DOHH2 (cell line): ENCODE data around the gene PDE8A.
A peak's percentile ranks its signal among the peaks of the same experiment; 100 is the strongest.

Source experiments
- H3F3A ChIP-seq: fragments of 200-600 bp; sonication (generic), shearing (Covaris generic); 2 replicates; pipeline ENCODE4 v1.6.0; 2016; ENCODE audit warnings: antibody characterized with exemption, mild to moderate bottlenecking; ENCODE audit not compliant: control insufficient read depth, insufficient read depth
- H3K27ac ChIP-seq: fragments of 200-600 bp; sonication (generic); 2 replicates; pipeline ENCODE4 v1.5.1; 2014; ENCODE audit warnings: low read depth, mild to moderate bottlenecking, low read length, moderate library complexity
- H3K27me3 ChIP-seq: fragments of 200-600 bp; sonication (generic); 2 replicates; pipeline ENCODE4 v1.6.1; 2014; ENCODE audit warnings: mild to moderate bottlenecking, low read length, mixed read lengths; ENCODE audit not compliant: control insufficient read depth
- H3K36me3 ChIP-seq: fragments of 200-600 bp; sonication (generic); 2 replicates; pipeline ENCODE4 v1.6.1; 2014; ENCODE audit warnings: mild to moderate bottlenecking, low read length, moderate library complexity, mixed read lengths; ENCODE audit not compliant: control insufficient read depth
- H3K4me1 ChIP-seq: fragments of 200-600 bp; sonication (generic); 2 replicates; pipeline ENCODE4 v1.6.1; 2014; ENCODE audit warnings: mild to moderate bottlenecking, low read length, mixed read lengths; ENCODE audit not compliant: control insufficient read depth
- H3K4me2 ChIP-seq: fragments of 200-600 bp; sonication (generic); 2 replicates; pipeline ENCODE4 v1.6.0; 2014; ENCODE audit warnings: mild to moderate bottlenecking, low read length, moderate library complexity
- H3K4me3 ChIP-seq: fragments of 200-600 bp; sonication (generic); 2 replicates; pipeline ENCODE4 v1.5.1; 2014; ENCODE audit warnings: mild to moderate bottlenecking, low read length, mixed read lengths
- H3K79me2 ChIP-seq: fragments of 200-600 bp; sonication (generic); 2 replicates; pipeline ENCODE4 v1.6.1; 2014; ENCODE audit warnings: mild to moderate bottlenecking, low read length, mixed read lengths; ENCODE audit not compliant: control insufficient read depth
- H3K9me2 ChIP-seq: fragments of 200-600 bp; sonication (generic); replicated peaks from 2 replicates; pipeline ENCODE4 v1.6.1; 2014; ENCODE audit warnings: mild to moderate bottlenecking, low read length, mixed read lengths; ENCODE audit not compliant: control insufficient read depth
- H3K9me3 ChIP-seq: fragments of 200-600 bp; sonication (generic); 2 replicates; pipeline ENCODE4 v1.6.1; 2014; ENCODE audit warnings: antibody characterized with exemption, low read length, mixed read lengths; ENCODE audit not compliant: control insufficient read depth, insufficient read depth
- H4K20me1 ChIP-seq: fragments of 200-600 bp; sonication (generic); 2 replicates; pipeline ENCODE4 v1.6.0; 2014; ENCODE audit warnings: low read depth, mild to moderate bottlenecking, antibody characterized with exemption, low read length, moderate library complexity; ENCODE audit not compliant: control insufficient read depth, insufficient read depth
- EZH2phosphoT487 ChIP-seq: fragments of 200-600 bp; sonication (generic); IDR thresholded peaks from 2 replicates; pipeline ENCODE4 v1.6.1; 2017; ENCODE audit warnings: borderline replicate concordance, mild to moderate bottlenecking, antibody characterized with exemption, low read length, moderate library complexity, mixed read lengths
- TF ChIP-seq, protein P1 (sequence below): fragments of 200-600 bp; sonication (generic); IDR thresholded peaks from one replicate; pipeline ENCODE4 v1.5.1; 2014; ENCODE audit warnings: antibody characterized with exemption, mild to moderate bottlenecking, low read depth, low read length; ENCODE audit not compliant: poor library complexity, severe bottlenecking

Gene PDE8A

DNA sequence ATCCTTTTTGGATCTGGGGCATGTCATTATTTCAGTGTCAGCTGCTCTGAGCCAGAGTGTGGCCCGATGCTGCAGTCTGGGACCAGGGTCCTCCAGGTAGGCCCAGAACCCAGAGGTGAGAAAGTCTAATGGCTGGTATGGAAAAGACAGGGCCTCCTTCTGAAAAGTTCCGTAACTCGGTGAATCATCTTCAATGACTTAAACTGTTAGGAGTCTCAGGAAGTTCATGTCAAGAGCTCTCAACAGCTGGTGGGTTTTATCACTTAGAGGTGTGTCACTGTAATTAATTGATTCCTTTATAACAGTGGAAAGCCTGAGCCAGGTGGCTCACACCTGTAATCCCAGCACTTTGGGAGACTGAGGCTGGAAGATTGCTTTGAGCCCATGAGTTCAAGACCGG is 28.5 kb upstream of the PDE8A start:
- no peaks in the 10 kb centered on the region for H3K9me2 ChIP-seq
- no peak overlapping the region for H3K4me2 ChIP-seq

DNA sequence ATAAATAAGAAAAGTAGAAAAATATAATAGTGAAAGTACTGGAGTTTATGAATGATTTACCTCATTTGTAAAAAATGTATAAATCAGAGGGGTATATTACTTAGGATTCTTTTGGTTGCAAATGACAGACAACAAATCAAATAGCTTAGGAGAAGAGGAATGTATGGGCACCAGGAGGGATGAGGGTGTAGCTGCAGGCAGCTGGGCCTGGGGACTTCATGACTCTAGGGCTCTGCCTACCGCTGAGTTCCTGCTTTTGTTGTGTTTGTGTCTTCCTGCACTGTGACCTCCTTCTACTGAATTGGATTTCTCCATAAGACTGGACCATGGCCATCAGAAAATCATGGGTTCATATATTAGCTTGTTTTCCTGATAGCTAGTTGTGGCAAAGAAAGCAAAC is 27.9 kb upstream of the PDE8A start:
- H3K4me3 ChIP-seq = no peak overlapping the region
- H3F3A ChIP-seq = no peaks in the 10 kb centered on the region
- no peaks in the 10 kb centered on the region for H3K4me1 ChIP-seq
- no peaks in the 10 kb centered on the region for H3K79me2 ChIP-seq
- no peaks in the 10 kb centered on the region for H4K20me1 ChIP-seq
- H3K27ac ChIP-seq = no peak overlapping the region
- H3K36me3 ChIP-seq = no peaks in the 10 kb centered on the region
- H3K9me3 ChIP-seq = no peaks in the 10 kb centered on the region
- TF ChIP-seq, protein P1, sequence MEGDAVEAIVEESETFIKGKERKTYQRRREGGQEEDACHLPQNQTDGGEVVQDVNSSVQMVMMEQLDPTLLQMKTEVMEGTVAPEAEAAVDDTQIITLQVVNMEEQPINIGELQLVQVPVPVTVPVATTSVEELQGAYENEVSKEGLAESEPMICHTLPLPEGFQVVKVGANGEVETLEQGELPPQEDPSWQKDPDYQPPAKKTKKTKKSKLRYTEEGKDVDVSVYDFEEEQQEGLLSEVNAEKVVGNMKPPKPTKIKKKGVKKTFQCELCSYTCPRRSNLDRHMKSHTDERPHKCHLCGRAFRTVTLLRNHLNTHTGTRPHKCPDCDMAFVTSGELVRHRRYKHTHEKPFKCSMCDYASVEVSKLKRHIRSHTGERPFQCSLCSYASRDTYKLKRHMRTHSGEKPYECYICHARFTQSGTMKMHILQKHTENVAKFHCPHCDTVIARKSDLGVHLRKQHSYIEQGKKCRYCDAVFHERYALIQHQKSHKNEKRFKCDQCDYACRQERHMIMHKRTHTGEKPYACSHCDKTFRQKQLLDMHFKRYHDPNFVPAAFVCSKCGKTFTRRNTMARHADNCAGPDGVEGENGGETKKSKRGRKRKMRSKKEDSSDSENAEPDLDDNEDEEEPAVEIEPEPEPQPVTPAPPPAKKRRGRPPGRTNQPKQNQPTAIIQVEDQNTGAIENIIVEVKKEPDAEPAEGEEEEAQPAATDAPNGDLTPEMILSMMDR = no peak
- TF ChIP-seq EZH2phosphoT487 = no peak
- no peak overlapping the region for H3K4me2 ChIP-seq
- H3K27me3 ChIP-seq = peaks cover 21% of the 10 kb centered on the region
- no peaks in the 10 kb centered on the region for H3K9me2 ChIP-seq

More for the DNA sequence above, 28.5 kb upstream of the PDE8A start:
- Histone ChIP-seq H3K9me3 (no peaks in the 10 kb centered on the region), H3K27me3 (peaks cover 21% of the 10 kb centered on the region), H4K20me1 (no peaks in the 10 kb centered on the region), H3K36me3 (no peaks in the 10 kb centered on the region), H3K4me3 (no peak overlapping the region), H3K4me1 (no peaks in the 10 kb centered on the region), H3K79me2 (no peaks in the 10 kb centered on the region), H3K27ac (no peak overlapping the region), H3F3A (no peaks in the 10 kb centered on the region)
- TF ChIP-seq, protein P1 = no peak
- no peak for TF ChIP-seq EZH2phosphoT487

DNA sequence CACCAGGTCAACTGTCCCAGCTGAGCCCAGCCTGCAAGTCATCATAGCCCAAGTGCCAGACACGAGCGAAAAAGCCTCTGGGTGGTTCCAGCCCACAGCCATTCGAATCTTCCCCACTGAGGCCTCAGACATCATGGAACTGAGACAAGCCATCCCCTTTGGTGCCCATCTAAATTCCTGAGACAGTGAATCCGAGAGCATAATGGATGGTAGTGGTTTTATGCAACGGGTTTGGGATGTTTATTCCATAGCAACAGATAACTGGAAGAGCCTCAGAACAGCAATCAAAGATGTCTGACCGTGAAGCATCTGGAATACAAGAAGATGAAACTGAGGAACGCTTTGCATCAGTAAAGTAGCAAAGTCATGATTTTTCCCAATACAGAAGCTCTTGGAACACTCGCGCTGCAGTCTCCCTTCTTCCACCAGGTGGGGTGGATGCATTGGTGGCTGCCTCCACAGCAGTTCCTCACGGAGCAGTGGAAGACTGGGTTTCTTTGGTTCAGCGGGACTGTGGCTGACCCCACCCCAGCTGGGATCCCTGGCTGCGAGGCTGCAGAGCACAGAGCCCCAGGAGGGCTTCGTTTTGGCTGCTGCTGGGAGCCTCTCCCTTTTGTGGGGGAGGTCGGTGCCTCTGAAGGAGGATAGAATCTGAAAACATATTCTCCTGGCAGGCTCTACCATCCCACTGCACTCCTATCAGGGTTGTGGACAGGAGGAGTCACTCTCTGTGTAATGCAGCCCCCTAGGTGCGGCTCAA is 26.4 kb upstream of the PDE8A start:
- no peaks in the 10 kb centered on the region for H3F3A ChIP-seq
- no peaks in the 10 kb centered on the region for H3K79me2 ChIP-seq
- no peaks in the 10 kb centered on the region for H3K4me1 ChIP-seq
- no peaks in the 10 kb centered on the region for H3K36me3 ChIP-seq
- H3K4me3 ChIP-seq = no peak overlapping the region
- no peaks in the 10 kb centered on the region for H4K20me1 ChIP-seq
- no peak overlapping the region for H3K27ac ChIP-seq
- no peaks in the 10 kb centered on the region for H3K9me2 ChIP-seq
- TF ChIP-seq, protein P1 = peak; percentile 40
- no peak for TF ChIP-seq EZH2phosphoT487
- no peak overlapping the region for H3K4me2 ChIP-seq
- H3K9me3 ChIP-seq = no peaks in the 10 kb centered on the region
- H3K27me3 ChIP-seq = peaks cover 15% of the 10 kb centered on the region
